Adipocyte (in vitro differentiated cells): ENCODE results near the gene MYO16.
A peak's percentile ranks its signal among the peaks of the same experiment; 100 is the strongest.

Experiments used
- DNase-seq: peaks from one replicate; pipeline ENCODE4 v3.0.0-alpha.2; 2015; ENCODE audit warnings: low read depth
- H3K27me3 ChIP-seq: replicated peaks from 2 replicates; pipeline ENCODE4 v1.7.0; 2013; ENCODE audit warnings: mild to moderate bottlenecking, low read length, moderate library complexity; ENCODE audit not compliant: control insufficient read depth, insufficient read depth
- H3K36me3 ChIP-seq: 2 replicates; pipeline ENCODE4 v1.7.0; 2013; ENCODE audit warnings: low read length, mild to moderate bottlenecking, moderate library complexity; ENCODE audit not compliant: control insufficient read depth, insufficient read depth, severe bottlenecking
- H3K4me1 ChIP-seq: 2 replicates; pipeline ENCODE4 v1.7.0; 2013; ENCODE audit warnings: mild to moderate bottlenecking, low read length, moderate library complexity; ENCODE audit not compliant: control insufficient read depth, insufficient read depth
- H3K4me3 ChIP-seq: 2 replicates; pipeline ENCODE4 v1.7.0; 2013; ENCODE audit warnings: mild to moderate bottlenecking, low read length, moderate library complexity
- H3K9ac ChIP-seq: 2 replicates; pipeline ENCODE4 v1.7.0; 2013; ENCODE audit warnings: mild to moderate bottlenecking, low read length, moderate library complexity
- H3K9me3 ChIP-seq: 2 replicates; pipeline ENCODE4 v1.7.0; 2013; ENCODE audit warnings: mild to moderate bottlenecking, low read length, moderate library complexity; ENCODE audit not compliant: control insufficient read depth

The MYO16 gene

DNA sequence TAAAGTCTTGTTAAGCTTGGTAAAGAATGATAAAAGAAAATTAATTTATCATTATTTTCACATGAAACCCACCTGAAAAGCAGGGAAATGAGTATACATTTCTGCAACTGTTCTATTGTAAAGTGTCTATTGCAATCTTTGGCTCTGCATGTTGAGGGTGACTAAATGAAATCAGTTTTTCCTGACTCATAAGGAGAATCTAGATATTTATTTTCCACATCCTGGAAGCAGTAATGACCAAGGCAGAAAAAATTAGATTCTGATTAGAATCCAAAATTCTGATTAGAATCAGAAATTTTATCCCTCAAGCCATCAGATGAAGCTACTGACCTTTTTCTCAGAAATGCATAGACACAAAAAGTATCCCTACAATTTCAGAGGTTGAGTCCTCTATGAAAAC lies 178.4 kb downstream of the MYO16 start:
- Histone ChIP-seq H3K4me1 (peaks cover 8% of the 10 kb centered on the region), H3K9ac (no peak overlapping the region), H3K4me3 (no peak overlapping the region), H3K36me3 (no peaks in the 10 kb centered on the region), H3K9me3 (no peaks in the 10 kb centered on the region), H3K27me3 (no peaks in the 10 kb centered on the region)
- DNase-seq, result no peak

DNA sequence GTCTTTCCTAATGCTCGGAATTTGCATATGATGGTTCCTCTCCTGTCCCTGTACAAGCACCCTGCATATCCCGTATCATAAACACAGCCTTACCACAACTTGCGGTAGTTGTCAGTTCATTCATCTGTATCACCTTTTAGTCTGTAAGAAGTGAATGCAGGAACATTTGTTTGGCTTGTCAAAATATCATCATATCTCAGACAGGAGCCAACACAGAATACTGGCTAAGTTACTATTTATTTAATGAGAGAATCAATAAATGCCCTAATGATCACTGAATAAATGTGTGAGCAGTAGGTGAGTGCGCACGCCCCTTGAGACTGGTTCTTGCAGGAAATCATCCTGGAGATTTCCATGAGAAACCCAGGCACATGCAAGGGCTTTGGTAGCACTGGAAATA lies 182.8 kb downstream of the MYO16 start:
- peaks cover 8% of the 10 kb centered on the region for H3K4me1 ChIP-seq
- H3K27me3 ChIP-seq, result no peaks in the 10 kb centered on the region
- H3K36me3 ChIP-seq, result no peaks in the 10 kb centered on the region
- H3K9me3 ChIP-seq, result no peaks in the 10 kb centered on the region
- H3K9ac ChIP-seq, result no peak overlapping the region
- H3K4me3 ChIP-seq, result no peak overlapping the region
- no peak for DNase-seq

DNA sequence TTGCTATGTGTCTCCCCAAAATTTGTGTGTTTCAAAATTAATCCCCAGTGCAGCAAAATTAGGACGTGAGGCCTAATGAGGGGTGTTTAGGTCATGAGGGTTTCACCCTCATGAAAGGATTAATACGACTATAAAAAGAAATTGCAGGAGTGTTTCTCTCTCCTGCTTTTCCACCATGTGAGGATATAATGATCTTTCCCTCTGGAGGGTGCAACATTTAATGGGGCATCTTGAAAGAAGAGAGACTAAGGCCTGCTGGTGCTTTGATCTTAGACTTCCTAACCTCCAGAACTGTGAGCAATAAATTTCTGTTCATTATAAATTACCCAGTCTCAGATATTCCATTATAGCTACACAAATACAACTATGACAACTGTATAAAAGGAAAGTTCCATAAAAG lies 183.2 kb downstream of the MYO16 start:
- Histone ChIP-seq H3K4me1 (peaks cover 4% of the 10 kb centered on the region), H3K9me3 (no peaks in the 10 kb centered on the region), H3K9ac (no peak overlapping the region), H3K4me3 (no peak overlapping the region), H3K27me3 (no peaks in the 10 kb centered on the region), H3K36me3 (no peaks in the 10 kb centered on the region)
- no peak for DNase-seq

DNA sequence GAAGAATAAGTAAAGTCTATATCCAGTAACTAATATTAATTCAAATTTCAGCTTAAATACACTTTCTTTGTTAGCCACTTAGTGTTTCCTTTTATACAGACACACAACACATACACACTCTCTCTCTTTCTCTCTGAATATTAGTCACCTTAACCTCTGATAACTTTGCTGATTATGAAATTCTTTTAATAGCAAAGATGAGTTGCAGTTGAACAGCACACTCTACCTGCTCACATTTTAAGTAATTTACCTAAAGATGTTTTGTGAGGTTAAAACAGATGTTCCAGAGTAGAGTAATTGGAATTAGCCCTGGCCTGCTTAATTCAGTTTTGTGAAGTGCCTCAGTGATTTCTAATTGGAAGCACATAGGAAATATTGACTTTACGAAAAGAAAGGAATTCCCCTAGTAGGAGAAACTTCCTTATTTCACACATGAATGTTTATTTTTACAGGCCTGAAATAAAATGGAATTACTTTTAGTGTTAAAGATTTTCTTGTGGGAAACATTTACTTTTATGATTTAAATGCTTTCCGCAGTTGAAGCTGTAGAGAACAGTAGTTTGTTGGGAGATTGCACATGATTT lies 184.3 kb downstream of the MYO16 start:
- Histone ChIP-seq H3K4me3 (no peak overlapping the region), H3K9ac (no peak overlapping the region), H3K36me3 (no peaks in the 10 kb centered on the region), H3K9me3 (no peaks in the 10 kb centered on the region), H3K4me1 (no peaks in the 10 kb centered on the region), H3K27me3 (no peaks in the 10 kb centered on the region)
- no peak for DNase-seq

DNA sequence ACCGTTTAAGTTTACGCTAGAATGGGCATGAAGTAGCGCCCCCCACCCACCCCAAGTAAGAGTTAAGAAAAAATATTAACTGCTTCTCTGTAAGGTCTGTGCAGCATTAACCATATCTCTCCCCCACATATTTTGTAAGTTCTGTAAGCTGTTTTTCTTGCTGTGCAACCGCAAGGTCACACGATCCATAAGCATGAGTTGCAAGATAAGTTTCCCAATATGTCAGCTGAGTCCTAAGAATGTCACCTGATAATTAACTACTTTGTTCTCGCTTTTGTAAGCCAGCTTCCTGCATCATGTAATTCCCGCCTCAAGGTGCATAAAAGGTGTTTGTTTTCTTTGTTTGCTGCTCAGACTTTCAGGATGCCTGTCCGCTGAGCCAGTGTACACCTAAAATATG lies 187.0 kb downstream of the MYO16 start:
- Histone ChIP-seq H3K9me3 (no peaks in the 10 kb centered on the region), H3K4me1 (no peaks in the 10 kb centered on the region), H3K9ac (no peak overlapping the region), H3K36me3 (no peaks in the 10 kb centered on the region), H3K4me3 (no peak overlapping the region), H3K27me3 (no peaks in the 10 kb centered on the region)
- DNase-seq, result no peak

DNA sequence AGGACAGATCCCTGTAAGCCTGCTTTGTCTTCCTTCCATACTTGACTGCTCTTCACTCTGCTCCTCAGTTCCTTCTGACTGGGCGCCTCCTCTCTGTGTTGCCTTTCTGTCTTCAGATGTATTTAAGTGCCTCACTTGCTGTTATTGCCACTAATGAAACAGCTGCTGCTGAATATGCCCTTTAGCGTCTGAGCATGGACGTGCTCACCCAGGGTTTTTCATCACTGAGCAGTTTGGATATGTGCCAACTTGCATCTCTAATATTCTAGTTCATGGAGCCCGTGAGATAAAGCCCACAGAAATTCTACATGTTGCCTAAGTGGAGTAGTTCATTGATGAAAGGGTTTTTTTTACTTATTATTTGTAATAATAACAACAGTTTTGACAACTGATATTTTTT lies 198.2 kb downstream of the MYO16 start:
- no peaks in the 10 kb centered on the region for H3K4me1 ChIP-seq
- peaks cover 3% of the 10 kb centered on the region for H3K9me3 ChIP-seq

DNA sequence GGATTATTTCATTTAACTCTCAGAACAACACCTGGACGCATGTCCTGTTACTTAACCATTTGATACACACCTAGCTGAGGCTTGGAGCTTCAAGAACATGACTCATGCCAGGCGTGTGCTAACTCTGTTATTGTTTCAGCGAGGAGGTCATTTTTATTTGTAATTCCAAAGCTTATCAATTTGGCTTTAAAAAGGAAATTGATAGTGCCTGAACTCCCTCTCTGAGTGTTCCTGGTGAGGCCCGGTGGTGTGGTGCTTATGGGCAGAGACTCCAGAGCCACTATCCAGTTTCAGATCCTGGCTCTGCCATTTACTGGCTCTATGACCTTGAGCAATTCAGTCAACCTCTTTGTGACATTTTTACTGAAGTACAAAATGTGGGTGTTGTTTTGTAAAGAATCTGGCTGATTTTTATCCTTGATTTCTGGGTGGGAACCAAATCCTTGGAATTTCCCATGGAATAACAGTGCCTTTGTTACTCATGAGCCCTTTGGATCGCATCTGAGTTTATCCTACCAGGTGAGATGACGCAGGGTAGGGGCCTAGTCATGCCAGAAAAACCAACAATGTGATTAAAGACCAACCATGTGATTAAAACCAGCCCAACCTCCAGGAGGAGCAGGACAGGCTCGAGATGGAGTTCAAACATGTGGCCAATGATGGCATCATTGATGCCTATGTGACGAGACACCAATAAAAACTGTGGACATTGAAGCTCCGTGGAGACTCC lies 198.8 kb downstream of the MYO16 start:
- Histone ChIP-seq H3K36me3 (no peaks in the 10 kb centered on the region), H3K4me3 (no peak overlapping the region), H3K9me3 (peaks cover 3% of the 10 kb centered on the region), H3K9ac (no peak overlapping the region), H3K27me3 (no peaks in the 10 kb centered on the region), H3K4me1 (no peaks in the 10 kb centered on the region)
- DNase-seq, result no peak

More for the DNA sequence above, 198.2 kb downstream of the MYO16 start:
- H3K9ac ChIP-seq, result no peak overlapping the region
- no peaks in the 10 kb centered on the region for H3K36me3 ChIP-seq
- no peak overlapping the region for H3K4me3 ChIP-seq
- no peaks in the 10 kb centered on the region for H3K27me3 ChIP-seq
- DNase-seq, result no peak

DNA sequence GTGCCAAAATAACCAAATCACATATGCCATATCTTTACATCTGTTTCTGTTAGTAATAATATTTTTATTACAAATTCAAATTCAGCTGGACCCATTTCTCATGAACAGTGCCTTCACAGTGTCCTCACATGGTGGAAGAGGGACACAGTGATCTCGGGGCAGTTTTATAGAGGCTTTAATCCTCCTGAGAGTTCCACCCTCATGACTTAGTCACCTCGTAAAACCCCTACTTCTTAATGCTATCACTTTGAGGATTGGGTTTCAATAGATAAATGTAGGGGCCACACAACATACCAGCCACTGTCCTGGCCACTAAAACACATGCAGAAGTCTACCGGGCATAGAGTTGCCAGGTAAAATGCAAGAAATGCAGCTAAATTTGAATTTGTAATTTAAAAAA lies 201.5 kb downstream of the MYO16 start:
- H3K9me3 ChIP-seq, result peaks cover 3% of the 10 kb centered on the region
- no peaks in the 10 kb centered on the region for H3K27me3 ChIP-seq
- H3K9ac ChIP-seq, result no peak overlapping the region
- no peak for DNase-seq
- no peak overlapping the region for H3K4me3 ChIP-seq
- no peaks in the 10 kb centered on the region for H3K4me1 ChIP-seq
- no peaks in the 10 kb centered on the region for H3K36me3 ChIP-seq

DNA sequence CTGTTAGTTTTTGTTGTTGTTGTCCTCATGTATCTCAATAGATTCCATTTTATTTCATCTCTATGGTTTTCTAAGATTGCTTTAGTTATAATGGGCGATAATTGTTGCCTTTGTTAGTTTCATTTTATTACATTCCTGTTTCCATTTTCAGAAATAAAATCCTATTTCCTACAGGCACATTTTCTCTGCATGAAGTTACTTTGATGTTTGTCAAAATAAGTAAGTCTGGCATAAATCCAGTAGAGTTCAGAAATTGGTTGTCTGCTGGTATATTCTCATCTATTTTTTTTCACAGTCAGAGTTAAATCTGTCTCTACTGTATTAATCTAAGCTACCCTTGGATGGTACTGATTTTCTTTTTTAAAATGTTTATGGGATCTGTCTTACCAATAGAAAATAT lies 204.1 kb downstream of the MYO16 start:
- no peak for DNase-seq
- Histone ChIP-seq H3K4me1 (no peaks in the 10 kb centered on the region), H3K9ac (no peak overlapping the region), H3K27me3 (no peaks in the 10 kb centered on the region), H3K4me3 (no peak overlapping the region), H3K36me3 (no peaks in the 10 kb centered on the region), H3K9me3 (peaks cover 3% of the 10 kb centered on the region)

DNA sequence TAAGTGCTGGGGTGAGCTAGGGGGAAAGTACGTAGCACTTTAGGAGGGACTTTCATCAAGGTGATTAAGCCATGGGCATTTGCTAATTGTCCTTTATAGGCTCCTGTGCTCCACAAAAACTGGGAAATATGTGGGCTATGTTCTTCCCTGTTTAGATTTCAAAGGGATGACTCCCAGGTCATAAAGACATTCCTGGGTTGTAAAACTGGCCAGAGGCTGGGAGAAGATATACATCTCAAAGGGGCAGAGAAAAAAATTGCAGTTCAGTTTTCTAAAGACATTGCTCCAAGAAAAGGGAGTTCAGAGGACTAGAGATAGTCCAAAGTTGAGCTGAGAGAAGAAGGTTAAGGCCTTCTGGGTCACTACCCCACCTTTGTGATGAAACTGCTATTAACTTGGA lies 204.8 kb downstream of the MYO16 start:
- DNase-seq, result no peak
- no peak overlapping the region for H3K4me3 ChIP-seq
- H3K9me3 ChIP-seq, result no peaks in the 10 kb centered on the region
- H3K27me3 ChIP-seq, result no peaks in the 10 kb centered on the region
- no peak overlapping the region for H3K9ac ChIP-seq
- H3K36me3 ChIP-seq, result no peaks in the 10 kb centered on the region
- no peaks in the 10 kb centered on the region for H3K4me1 ChIP-seq

DNA sequence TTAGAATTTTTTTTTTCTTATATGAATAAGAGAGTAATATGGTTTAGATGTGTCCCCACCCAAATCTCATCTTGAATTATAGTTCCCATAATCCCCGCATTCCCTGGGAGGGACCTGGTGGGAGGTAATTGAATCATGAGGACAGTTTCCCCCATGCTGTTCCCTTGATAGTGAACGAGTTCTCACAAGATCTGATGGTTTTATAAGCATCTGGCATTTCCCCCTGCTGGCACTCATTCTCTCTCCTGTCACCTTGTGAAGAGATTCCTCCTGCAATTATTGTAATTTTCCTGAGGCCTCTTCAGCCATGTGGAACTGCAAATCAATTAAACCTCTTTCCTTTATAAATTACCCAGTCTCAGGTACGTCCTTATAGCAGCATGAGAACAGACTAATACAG lies 205.7 kb downstream of the MYO16 start:
- no peak for DNase-seq
- Histone ChIP-seq H3K9ac (no peak overlapping the region), H3K27me3 (no peaks in the 10 kb centered on the region), H3K4me3 (no peak overlapping the region), H3K9me3 (no peaks in the 10 kb centered on the region), H3K4me1 (no peaks in the 10 kb centered on the region), H3K36me3 (no peaks in the 10 kb centered on the region)

DNA sequence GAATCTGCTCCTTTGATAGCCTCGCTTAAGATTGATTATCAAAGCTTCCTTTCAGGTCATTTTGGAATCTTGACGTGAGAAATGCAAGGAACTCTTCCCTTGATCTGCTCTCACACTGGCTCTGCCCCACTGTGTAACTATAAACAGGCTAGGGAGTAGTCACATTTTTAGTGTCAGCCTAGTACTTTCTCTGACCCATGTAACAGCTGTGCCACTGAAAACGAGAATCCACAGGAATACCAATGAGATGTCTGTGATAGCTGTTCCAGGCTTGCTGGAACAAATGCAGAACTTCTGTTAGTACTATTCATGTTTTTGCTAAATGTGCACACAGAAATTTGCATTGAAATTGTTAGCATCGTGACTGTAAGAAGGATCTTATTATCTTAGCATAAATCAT lies 221.3 kb downstream of the MYO16 start:
- DNase-seq, result peak; percentile 8
- Histone ChIP-seq H3K36me3 (no peaks in the 10 kb centered on the region), H3K9me3 (no peaks in the 10 kb centered on the region), H3K9ac (no peak overlapping the region), H3K4me1 (no peaks in the 10 kb centered on the region), H3K4me3 (no peak overlapping the region), H3K27me3 (no peaks in the 10 kb centered on the region)
